RCC 7860 (cell line): Measurements from ENCODE around the gene TREML4.

Experiments
- DNase-seq: peaks from one replicate; pipeline ENCODE4 v3.0.0-alpha.2; 2015; ENCODE audit warnings: low spot score
- FAIRE-seq: peaks from 2 replicates; lab custom pipeline; 2012; peaks lifted over from hg19 to GRCh38; lab: Jason Lieb, UNC

The TREML4 gene

DNA sequence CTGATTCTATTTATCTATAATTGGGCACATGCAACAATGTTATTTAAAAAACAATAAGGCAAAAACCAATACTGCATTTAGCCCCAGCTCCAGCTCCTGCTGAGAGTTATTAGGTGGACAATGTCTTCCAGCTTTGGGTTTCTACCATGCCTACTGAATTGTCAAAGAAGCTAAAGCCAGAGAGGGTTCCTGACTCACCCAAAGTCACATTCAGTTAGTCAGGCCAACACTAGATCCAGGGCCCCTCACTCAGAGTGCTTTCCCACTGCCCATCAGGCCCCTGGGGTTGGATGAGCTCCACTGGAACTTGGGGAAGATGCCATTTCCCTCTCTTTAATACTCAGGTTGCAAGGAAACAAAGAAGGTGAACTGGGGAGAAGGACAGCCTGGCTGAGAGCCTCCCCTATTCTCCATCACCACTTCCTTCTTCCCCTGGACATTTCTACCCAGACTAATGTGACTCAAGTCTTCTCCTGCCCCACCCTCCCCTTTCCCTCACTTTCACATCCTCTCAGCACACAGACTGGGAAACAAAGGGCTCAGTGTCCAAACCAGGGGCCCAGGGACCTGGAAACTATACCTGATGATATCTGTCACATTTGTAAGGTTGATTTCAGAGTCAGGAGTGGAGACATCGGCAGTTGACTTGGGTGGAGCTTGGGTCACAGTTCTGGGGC lies 52.4 kb downstream of the TREML4 start:
- DNase-seq: no peak

DNA sequence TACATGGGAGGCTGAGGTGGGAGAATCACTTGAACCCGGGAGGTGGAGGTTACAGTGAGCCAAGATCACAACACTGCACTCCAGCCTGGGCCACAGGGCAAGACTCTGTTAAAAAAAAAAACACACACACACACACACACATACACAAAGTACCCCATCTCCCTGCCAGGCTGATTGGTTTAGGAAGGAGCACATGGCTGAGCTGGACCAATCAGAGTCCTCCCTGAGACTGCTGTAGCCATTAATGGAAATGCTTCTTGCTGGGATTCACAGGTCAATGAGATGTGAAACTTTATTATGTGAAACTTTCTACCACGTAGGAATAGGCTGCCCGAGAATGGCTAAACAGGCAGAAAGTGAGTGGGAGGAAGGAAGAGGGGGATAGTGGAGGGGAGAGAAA lies 55.5 kb downstream of the TREML4 start:
- no peak for FAIRE-seq
- no peak for DNase-seq

More for the DNA sequence above, 52.4 kb downstream of the TREML4 start:
- FAIRE-seq: no peak

DNA sequence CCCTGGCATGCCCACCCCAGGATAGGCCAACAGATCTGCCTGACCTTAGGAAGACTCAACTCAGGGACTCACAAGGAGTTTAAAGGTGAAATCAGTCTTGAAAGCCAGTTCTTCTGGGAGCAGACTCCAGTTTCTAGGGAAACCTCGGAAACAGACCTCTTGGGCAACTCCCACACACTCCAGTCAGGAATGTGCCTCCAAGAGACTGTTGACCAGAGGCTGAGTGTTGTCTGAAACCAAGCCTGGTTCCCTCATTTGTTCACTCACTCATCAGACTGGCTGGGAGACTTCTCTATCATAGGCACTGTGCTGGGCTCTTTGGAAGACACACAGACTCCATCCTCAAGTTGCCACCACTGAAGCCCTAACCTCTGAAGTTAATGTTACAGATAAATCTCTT lies 56.6 kb downstream of the TREML4 start:
- no peak for FAIRE-seq
- DNase-seq: no peak

DNA sequence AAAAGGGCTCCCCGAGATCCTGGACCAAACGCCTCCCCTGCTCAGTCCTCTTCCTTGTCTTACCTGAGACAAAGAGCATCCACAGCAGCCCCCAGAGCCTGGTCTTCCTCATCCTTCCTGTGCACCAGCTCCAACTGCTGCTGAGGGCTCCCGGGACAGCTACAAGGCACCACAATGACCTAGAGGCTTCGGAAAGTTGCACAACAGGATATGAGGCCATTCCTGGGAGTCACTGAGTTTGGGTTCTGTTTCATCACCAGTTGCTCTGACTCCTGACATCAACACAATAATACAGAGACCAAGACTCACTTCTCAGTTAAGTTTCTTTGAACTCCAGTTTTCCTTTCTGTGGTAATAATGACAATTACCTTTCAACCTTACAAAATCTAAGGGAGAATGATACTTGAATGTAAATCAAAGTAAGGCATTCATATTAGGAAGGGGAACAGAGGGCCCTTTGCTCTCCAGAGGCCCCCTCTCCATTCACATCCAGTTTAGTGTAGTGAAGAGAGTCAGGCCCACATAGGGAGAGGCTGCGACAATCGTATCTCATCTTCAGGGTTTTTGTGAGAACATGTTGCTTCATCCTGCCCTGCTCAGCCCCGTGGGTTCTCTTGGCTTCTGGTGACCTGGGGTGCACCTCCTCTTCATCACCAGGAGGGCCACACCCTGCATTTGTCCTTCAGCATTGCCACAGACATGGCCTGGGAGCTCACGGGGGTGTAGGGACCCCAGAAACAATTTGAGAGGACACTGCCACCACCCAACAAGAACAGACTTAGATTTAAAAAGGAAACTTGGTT lies 58.6 kb downstream of the TREML4 start, which contains the start of gene TREM1:
Gene TREM1, minus strand, starts transcription at position 139 of the 803 bp plus-strand sequence. Its CDS starts 27 bp downstream, at position 112.
- FAIRE-seq: no peak
- no peak for DNase-seq

DNA sequence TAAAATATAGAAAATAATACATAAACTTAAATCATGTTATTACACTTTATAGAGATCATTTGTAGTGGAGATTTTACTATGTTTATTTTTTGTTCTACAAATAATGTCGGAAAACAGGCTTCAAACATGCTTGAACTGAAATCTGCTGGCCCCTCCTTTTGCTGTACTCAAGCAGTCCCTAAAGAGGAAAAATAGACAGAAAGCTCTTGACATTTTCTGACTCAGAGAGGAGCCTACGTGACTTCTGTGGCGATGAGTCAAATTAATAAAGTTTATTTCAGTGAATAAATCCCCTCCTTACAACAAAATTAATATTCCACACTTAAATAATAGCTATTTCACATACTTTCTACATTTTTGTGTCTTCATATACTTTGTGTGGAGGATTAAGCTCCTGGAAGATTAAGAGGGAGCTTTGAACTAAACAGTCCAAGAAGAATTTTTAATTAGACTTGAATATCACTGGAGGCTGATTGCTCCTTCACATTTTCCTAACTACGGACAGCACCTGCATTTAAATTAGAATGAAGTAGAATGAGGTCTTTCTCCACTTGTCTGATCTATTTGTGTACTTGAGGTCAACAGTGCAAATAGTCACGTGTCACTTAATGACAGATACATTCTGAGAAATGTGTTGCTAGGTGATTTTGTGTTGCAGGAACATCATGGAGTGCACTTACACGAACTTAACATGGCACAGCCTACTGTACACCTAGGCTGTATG lies 60.0 kb downstream of the TREML4 start:
- FAIRE-seq: no peak
- DNase-seq: no peak
